GM12875 (cell line): ENCODE results near the gene HECW1.
"Not testable (repeated sequence)": the region's sequence is repeated elsewhere in the genome, so short reads cannot be mapped to it uniquely, and the experiment has no call there.

ENCODE experiments used
- H3K4me3 ChIP-seq: one replicate; pipeline ENCODE4 v1.5.1; 2011; ENCODE audit warnings: low read depth, low read length, control low read depth
- TF ChIP-seq, protein P1 (sequence below): IDR thresholded peaks from 2 replicates; pipeline ENCODE4 v1.5.1; 2011; ENCODE audit warnings: low read depth, mild to moderate bottlenecking, control low read depth, inconsistent platforms, low read length, moderate library complexity, borderline replicate concordance; ENCODE audit not compliant: insufficient read depth

Gene HECW1

DNA sequence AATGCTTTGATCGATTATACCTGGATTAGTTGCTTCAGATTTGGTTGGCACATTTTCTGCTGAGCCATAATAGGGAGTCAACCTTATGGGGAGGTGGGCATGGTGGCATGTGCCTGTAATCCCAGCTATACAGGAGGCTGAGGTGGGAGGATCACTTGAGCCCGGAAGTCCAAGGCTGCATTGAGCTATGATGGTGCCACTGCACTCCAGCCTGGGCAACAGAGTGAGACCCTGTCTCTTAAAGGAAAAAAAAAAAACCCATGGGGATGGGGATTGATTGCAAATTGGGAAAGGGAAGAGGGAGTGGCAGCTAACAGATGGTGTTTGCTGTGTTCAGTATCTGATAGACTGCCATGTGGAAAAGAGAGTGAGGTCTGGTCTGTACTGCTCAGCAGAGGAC is 481.6 kb downstream of the HECW1 start:
- H3K4me3 ChIP-seq = no peak overlapping the region
- TF ChIP-seq, protein P1, sequence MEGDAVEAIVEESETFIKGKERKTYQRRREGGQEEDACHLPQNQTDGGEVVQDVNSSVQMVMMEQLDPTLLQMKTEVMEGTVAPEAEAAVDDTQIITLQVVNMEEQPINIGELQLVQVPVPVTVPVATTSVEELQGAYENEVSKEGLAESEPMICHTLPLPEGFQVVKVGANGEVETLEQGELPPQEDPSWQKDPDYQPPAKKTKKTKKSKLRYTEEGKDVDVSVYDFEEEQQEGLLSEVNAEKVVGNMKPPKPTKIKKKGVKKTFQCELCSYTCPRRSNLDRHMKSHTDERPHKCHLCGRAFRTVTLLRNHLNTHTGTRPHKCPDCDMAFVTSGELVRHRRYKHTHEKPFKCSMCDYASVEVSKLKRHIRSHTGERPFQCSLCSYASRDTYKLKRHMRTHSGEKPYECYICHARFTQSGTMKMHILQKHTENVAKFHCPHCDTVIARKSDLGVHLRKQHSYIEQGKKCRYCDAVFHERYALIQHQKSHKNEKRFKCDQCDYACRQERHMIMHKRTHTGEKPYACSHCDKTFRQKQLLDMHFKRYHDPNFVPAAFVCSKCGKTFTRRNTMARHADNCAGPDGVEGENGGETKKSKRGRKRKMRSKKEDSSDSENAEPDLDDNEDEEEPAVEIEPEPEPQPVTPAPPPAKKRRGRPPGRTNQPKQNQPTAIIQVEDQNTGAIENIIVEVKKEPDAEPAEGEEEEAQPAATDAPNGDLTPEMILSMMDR = no peak

DNA sequence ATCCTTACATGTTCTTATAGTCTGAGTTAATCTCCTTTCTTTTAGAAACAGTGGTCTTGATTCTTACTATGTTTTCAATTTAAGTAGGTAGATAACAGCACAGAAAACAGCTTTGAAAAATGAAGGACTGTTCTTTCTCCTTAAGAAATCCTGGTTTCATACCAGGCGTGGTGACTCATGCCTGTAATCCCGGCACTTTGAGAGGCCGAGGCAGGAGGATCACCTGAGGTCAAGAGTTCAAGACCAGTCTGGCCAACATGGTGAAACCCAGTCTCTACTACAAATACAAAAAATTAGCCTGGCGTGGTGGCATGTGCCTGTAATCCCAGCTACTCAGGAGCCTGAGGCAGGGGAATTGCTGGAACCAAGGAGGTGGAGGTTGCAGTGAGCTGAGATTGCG is 484.0 kb downstream of the HECW1 start:
- not testable (repeated sequence) for H3K4me3 ChIP-seq

DNA sequence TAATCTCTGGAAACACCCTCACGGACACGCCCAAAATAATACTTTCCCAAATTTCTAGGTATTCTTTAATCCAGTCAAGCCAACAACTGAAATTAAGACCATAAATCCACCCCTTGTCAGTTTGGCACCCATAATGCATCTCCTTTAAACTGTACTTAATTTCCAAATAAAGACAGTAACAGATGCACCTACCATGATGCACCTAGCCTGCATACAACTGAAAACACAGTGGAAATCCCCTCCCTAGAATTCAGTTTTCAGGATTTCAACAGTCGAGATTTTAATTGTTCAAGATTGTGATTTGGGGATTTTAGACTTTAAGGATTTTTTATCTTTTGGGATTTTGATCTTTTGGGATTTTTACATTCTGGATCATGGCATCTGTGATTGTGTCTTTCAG is 487.6 kb downstream of the HECW1 start:
- TF ChIP-seq, protein P1 = no peak
- H3K4me3 ChIP-seq = no peak overlapping the region

- no peak overlapping the region for H3K4me3 ChIP-seq
- TF ChIP-seq, protein P1 = no peak
Measured at GRCh38 chr7:43602256-43602655, 489.8 kb downstream of the HECW1 start.

DNA sequence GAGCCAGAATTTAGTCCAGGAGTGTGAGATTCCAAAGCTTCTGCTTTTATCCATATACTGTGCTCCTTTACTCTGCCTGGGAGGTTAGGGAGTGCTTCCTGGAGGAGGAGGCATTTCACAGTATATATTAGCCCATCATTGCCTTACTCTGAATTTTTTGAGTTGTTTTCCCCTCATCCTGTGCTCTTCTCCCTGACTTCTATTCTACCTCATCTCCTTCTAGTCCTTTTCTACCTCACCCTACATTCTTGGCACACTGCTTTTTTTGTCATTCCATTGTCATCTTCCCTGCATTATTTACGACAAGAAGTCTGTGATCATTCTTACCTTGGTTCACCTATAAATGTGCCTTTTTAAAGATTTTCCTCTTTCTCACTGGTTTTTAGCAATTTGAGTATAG is 491.8 kb downstream of the HECW1 start:
- TF ChIP-seq, protein P1 = no peak
- no peak overlapping the region for H3K4me3 ChIP-seq

DNA sequence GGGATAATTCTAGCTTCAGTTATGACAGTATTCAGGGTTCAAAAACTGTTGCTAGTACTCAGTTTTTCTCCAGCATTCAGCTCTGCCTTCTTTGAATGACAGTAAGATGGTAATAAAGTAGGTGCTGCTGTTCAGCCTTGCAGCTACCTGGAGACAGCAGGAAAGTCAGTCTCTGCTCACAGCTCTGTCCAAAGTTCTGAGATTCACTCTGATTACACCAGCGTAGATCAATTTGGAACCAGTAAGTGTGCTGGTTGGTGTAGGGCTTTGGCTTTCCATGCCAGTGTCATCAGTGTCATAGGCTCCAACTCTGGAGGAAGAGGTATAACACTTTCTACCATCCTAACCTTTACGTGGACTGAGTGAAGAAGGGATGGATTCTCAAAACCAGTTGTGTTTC is 496.6 kb downstream of the HECW1 start:
- H3K4me3 ChIP-seq = no peak overlapping the region
- TF ChIP-seq, protein P1 = no peak

GRCh38 chr7:43612128-43612527 is 499.7 kb downstream of the HECW1 start:
- TF ChIP-seq, protein P1 = no peak
- no peak overlapping the region for H3K4me3 ChIP-seq
